Ammon's horn (tissue), 1 donor: ENCODE results near the gene DEUP1.

Experiments used
- DNase-seq: peaks from one replicate; pipeline ENCODE4 v3.0.0-alpha.2; 2016; ENCODE audit warnings: low spot score

DEUP1 gene

DNA sequence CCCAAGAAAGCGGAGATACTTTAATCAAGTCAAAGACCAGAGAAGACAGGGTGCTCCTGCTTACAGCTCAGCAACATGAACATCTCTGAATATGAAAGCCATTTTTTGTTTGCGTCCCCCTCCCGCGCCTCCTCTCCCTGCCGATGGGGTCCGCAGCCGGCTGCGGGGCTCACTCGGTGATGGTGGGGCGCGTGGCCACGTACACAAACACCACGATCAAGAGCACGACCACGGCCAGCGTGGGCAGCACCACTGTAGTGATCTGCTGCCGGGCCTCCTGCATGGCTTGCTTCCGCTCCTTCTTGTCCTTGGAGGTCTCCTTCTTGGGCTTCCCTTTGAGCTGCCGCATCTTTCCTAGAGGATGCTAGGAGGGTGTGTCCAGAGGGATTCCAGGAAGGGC lies 148.3 kb downstream of the DEUP1 start:
- DNase-seq, result no peak

- DNase-seq, result no peak
These were observed 149.7 kb downstream of the DEUP1 start for GRCh38 chr11:93480256-93480655.

DNA sequence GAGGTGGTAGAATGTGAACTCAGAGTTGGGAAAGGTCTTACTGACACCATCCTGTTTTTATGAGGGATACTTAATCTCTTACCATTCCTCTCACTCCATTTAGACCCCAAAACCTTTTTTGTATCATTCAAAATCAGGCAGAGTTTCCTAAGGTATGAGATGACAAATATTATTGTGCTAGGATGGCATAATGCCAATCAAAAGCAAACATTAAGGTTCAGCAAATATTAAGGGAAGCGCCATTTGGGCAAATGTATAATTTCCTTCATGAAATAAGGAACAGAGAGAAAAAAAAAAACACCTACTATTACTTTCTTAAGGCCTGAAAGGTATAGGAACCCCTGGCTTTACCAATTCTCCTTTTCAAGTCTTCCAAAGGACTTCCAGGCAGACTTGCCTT lies 150.2 kb downstream of the DEUP1 start:
- DNase-seq, result no peak

GRCh38 chr11:93481279-93481678 lies 150.7 kb downstream of the DEUP1 start:
- no peak for DNase-seq

DNA sequence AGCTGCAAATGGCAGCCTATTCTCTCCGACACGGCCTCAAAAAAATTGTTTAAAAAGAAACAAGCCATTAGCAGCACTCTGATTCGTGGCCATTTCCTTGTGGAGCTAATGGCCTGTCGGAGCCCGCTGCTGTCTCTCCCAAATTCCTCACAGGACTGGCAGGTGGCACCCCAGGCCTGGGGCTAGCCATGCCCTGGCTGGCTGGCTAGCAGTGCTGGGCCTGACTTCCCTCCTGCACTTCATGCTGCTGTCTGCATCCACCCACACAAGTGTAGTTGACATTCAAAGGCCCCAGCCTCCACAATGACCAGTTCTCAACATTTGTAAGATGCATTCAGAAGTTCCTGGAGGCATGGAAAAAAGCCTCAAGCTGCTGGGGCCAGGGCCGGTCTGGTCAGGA lies 151.2 kb downstream of the DEUP1 start:
- DNase-seq, result no peak

- DNase-seq, result no peak
These were observed 152.0 kb downstream of the DEUP1 start for GRCh38 chr11:93482556-93482955.

- no peak for DNase-seq
These were observed 154.2 kb downstream of the DEUP1 start for GRCh38 chr11:93484716-93485115.

DNA sequence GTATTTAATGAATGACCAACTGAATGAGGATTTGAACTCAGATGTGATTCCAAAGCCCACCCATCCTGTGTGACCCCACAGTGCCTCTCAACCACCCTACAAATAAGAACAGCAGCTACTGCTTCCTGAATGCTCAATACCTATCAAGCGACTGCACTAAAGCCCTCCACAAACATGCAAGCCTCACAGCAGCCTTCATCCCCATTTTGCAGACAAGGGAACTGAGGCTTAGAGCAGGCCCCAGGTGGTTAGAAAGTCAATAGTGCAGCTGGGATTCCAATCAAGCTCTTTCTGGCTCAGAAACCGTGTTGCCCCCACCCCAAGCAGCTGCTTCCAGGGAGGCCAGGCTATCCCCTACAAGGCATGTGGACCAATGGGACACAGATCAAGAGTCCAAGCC lies 155.4 kb downstream of the DEUP1 start:
- DNase-seq, result no peak

- DNase-seq, result no peak
These were observed 156.5 kb downstream of the DEUP1 start for GRCh38 chr11:93487032-93487483.
